Activated T-cell treated with anti-CD3 and anti-CD28 coated beads for 24 hours (primary cell): ENCODE data around the gene CASP8AP2.
"Not testable (repeated sequence)": the region's sequence is repeated elsewhere in the genome, so short reads cannot be mapped to it uniquely, and the experiment has no call there.

ENCODE experiments used
- DNase-seq: peaks from one replicate; pipeline ENCODE4 v3.0.0-alpha.2; 2020; ENCODE audit warnings: low read depth

Gene CASP8AP2

DNA sequence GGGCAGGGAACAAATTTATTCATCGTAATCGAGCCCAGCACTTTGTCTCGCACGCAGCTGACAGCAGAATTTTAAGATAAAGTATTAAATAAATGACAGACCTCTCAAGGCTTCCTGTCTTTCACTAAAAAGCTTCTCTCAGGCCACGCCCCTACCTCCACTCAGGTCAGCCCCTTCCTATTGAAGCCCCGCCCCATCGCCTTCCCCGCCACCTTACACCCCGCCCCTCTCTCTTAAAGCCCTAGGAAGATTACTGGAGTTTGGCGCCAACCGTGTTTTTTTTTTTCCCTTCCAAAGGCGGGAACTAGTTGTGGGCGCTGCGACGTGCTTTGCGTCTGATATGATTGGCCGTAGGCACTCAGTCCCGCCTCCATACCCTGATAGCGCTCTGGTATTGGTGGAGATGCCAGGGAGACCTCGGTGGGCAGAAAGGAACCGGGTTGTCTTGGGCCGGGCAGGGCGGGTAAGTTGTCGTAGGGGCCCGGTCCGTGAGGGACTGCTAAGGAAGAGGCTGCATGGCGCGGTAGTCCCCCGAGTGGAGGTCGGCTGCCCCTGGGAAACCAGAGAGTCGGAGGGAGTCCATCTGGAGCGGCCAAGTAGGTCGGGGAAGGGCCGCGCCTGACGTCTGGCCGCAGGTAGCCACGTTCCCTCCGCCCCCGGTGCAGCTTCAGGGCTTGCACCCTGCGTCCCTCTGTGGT lies at the start of gene CASP8AP2:
Gene CASP8AP2, plus strand, starts transcription at position 409 of the 698 bp plus-strand sequence.
- DNase-seq: peak; percentile 94

DNA sequence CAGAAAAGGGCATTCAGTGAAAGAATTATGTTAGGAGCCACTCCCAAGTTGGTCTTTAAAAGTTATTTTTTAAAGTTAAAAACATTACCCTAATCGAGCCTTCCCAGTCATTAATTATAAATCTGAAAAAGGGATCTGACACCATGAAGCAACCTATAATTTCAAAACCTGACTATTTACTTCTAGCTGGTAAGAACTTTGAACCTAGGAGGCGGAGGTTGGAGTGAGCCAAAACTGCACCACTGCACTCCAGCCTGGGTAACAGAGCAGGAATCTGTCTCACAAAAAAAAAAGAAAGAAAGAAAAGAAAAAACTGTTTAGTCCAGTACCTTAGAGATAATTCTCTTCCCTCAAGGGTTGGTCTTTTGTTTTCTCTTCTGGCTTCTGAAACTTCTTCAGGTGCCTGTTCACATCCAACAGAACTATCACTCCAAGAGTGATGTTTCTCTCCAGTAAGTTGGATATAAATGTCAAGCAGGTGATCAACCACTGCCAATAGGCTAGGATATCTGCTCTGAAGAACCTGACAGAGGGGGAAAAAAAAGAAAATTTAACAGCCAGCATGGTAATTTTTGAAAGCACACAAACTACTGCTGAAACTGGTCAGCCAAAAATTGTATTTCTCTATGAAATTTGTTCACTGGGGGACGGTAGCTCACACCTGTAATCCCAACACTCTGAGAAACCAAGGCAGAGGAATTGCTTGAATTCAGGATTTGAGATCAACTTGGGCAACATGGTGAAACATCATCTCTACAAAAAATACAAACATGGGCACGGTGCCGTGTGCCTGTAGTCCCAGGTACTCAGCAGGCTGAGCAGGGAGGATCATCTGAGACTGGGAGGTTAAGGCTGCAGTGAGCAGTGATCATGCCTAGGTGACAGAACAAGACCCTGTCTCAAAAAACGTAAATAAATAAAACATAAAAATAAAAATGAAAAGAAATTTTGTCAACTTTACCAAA lies 48.3 kb upstream of the CASP8AP2 start:
- no peak for DNase-seq

DNA sequence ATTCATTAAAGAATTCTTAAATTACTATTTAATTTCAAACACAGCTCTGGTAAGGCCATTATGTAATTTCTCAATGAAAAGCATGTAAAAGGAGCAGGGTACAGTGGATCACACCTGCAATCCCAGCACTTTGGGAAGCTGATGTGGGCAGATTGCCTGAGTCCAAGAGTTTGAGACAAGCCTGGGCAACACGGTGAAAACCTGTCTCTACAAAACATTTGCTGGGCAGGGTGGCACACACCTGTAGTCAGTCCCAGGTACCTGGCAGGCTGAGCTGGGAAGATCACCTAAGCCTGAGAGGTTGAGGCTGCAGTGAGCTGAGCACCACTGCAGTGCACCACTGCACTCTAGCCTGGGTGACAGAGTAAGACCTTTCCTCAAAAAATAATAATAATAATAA lies 47.5 kb upstream of the CASP8AP2 start:
- DNase-seq: no peak

DNA sequence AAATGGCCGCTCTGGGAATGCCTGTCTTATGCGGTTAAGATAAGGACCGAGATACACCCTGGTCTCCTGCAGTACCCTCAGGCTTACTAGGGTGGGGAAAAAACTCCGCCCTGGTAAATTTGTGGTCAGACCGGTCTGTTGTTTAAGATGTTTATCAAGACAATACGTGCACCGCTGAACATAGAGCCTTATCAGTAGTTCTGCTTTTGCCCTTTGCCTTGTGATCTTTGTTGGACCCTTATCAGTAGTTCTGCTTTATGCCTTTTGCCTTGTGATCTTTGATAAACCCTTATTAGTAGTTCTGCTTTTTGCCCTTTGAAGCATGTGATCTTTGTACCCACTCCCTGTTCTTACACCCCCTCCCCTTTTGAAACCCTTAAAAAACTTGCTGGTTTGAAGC lies 46.4 kb upstream of the CASP8AP2 start:
- DNase-seq: not testable (repeated sequence)

DNA sequence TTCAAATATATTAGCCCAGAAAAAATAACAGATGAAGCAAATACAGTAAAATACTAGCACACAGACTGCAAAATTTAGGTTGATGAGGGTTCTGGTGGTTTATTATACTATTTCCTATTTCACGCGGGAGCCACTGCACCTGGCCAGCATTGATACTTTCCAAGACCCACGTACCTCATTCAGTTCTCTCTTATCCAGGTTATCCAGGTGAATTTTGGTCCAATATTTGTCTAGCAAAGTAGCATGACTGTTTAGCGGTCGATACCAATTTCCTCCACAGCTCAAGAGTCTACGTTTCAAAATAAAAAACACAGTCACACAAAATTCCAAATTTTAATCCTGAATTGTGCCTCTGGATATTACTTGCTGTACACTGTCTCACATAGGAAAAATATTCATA lies 44.8 kb upstream of the CASP8AP2 start:
- no peak for DNase-seq

DNA sequence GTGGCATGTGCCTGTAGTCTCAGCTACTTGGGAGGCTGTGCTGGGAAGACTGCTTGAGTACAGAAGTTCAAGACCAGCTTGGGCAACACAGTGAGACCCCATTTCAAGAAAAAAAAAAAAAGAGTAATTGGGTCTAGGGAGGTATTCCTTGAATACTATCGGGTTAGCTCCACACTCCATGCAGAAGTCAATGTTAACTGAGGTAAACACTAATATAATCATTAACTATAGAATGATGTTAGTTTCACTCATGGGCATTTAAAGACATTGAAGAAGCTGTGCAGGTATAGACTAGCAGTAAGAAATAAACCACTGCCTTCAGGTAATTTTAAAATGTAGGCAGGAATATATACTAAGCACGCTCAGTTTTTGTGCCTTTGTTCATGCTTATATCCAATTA lies 42.7 kb upstream of the CASP8AP2 start:
- no peak for DNase-seq

DNA sequence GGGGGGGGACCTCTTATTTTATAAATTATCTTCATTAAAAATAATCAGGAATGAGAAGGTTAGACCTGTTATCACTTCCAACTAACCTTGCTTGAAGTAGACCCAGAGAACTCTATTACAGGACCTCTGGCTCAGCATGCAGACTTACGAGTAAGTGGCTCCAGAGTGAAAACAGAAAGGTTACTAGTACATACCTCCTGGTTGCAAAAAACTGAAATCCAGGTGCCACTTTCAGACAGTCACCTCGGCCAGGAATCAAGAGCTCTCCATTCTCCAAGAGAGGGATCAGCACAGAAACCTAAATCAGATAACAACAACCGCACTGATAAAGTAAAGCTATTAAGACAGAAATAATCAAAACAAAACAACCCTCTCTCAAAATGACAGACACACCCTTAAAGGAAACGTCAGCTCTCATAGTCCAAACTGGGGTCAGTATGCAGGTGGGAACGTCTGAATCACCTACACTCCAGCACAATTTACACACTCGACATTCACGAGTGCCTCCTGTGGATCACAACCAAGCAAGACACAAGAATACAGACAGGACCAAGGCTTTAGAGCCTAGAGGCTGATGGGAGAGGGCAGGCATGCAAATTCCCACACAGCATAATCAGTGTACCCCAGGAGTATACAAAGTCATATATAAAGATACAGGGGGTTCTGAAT lies 41.9 kb upstream of the CASP8AP2 start:
- DNase-seq: no peak

DNA sequence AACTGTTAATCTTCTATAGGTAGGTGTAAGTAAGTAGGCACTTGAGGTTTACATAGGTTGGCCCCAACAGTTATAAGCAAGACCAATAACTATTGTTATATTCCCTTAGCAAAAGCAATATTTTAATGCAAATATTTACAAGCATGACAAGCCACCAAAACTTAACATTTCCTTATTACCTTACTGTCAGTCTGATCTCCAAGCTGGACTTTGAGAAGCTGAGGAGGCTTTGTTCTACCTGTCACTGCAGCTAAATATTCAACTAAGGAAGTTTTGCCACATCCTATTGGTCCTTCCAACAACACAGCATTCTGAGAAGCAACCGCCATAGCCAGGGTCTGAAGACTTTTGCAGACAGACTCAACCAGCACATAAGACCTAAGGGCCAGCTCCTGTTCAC lies 39.7 kb upstream of the CASP8AP2 start:
- DNase-seq: no peak

DNA sequence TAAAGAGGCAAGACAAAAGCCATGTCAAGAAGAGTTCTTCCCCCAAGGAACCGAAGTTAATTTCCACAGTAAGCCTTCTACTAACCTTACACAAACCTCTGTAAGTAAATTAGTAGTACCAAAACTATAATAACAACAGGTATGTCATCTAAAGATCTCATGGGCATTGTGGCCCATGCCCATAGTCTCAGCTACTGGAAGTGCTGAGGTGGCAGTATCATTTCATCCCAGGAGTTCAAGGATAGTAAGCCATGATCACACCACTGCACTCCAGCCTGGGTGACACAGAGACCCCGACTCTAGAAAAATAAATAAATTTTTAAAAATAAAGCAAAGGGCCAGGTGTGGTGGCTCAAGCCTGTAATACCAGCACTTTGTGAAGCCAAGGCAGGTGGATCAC lies 39.3 kb upstream of the CASP8AP2 start:
- DNase-seq: no peak

DNA sequence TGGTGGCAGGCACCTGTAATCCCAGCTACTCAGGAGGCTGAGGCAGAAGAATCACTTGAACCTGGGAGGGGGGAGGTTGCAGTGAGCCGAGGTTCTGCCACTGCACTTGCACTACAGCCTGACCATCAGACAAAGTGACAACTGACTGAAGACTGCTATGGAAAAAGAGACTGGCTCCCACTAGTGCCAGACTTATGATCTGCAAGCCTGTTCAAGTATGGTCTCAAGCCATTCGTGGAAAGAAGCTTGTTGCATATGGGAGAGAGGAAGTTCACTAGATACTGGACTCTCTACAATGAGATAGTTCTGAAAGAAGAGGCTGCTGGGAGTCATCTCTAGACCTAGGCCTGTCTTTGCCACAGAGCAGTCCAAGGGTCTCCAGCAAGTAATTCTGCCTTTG lies 36.8 kb upstream of the CASP8AP2 start:
- DNase-seq: peak; percentile 4

DNA sequence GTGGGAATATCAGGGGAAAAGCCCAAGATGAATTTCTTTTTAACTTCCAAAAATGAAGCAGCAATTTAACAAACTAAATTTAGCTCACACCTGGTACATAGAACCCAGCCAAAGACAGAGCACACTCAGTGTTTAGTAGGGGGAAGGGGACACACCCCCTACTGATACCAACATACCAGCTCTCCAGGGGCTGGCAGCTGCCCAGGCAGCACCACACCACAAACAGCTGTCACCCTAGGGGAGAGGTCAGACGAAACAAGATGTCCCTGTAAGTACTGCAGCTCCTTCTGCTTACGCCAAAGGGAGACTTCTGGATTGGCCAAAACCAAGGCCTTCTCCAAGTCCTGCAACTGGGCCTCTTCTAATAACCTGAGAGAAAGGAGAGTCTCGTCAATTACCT lies 36.1 kb upstream of the CASP8AP2 start:
- no peak for DNase-seq

DNA sequence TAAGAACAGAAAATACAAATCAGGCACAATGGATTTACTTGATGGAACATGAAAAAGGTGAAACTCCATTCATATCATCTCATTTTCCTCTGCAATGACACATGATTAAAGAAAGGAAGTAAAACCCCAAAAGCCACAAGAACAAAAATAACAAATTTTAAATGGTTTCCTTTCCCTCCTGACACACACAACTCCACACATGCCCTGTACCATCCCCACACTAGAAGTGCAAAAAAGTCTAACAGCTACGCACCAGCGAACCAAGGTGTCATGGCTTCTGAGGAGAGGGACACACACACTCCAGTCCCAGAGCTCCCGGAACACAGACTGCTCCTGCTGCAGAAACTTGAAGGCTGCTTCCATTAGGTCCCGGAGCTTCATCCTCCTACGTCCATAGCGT lies 35.4 kb upstream of the CASP8AP2 start:
- DNase-seq: no peak

DNA sequence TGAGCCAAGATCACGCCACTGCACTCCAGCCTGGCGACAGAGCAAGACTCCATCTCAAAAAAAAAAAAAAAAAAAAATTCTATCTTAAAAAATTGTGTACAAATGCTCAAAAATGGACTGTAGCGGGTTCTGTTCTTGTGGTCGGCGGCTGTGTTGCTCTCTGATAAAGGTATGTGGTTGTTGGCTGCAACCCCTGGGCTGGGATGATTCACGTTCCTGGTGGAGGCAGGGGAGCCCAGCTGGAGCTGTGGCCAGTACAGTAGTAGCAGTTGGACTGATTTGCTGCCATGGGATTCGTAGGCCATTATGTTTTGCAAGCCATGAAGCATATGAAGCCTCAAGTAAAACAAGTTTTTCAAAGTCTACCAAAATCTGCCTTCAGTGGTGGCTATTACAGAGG lies 32.4 kb upstream of the CASP8AP2 start:
- DNase-seq: no peak

DNA sequence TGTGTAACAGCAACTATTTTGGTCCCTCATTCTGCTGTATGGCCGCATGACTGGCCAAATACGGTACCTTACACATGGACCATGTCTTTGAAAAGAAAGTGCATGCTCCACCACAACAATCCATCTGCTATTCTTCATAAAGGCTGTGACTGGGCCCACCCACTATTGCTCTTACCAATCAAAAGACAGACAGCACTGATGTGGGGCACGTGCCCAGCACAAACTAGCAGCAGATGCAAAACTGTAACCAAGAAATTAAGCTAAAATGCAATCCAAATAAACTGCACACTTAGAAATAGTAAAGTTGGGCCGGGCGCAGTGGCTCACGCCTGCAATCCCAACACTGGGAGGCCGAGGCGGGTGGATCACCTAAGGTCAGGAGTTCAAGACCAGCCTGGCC lies 30.6 kb upstream of the CASP8AP2 start:
- DNase-seq: no peak

DNA sequence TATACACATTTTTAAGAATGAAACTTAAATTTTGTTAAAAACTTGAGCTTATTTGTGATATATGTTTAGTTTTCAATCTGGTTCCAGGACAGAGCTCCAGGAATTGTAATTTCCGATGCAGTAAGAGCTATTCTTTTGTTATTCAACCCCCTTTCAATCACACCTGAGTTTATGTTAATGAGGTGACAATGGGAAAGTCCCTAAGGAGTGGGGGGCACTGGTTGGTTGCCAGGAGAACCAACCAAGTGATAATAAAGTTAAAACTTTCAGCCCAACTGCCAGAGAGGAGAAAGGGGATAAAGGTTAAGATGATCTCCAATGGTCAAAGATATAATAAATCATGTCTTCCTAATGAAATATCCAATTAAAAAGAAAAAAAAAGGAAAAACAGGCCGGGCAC lies 29.9 kb upstream of the CASP8AP2 start:
- no peak for DNase-seq

DNA sequence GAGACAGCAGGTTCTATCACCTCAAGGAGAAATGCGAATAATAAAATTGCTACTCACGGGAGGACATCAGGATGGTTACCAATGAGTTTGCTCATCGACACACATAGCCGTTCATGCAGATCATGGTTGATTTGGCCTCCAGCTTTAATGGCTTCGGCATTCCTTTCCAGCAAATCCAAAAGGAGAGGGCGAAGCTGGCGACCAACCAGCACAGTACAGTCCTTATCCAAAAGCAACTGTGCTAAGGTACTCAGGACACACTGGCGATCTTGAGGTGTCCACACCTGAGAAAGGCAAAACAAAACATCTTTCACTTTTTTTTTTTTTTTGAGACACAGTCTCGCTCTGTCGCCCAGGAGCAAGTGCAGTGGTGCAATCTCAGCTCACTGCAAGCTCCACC lies 26.4 kb upstream of the CASP8AP2 start:
- DNase-seq: no peak

DNA sequence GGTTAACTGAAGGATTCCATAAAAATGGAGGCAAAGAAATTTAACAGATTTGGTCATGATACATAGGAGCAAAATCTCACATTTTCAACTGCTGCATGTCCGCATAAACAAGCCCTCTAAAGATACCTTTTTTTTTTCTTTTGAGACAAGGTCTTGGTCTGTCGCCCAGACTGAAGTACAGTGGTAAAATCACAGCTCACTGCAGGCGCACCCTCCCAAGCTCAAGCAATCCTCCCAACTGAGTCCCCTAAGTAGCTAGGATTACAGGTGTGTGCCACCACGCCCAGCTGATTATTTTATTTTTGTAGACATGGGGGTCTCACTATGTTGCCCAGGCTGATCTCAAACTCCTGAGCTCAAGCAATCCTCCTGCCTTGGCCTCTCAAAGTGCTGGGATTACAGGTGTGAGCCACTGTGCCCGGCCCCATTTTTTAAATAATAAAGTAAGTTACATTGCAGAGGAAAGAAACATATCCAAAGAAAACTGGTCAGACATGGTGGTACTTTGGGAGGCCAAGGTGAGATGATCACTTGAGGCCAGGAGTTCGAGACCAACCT lies 23.8 kb upstream of the CASP8AP2 start:
- no peak for DNase-seq

DNA sequence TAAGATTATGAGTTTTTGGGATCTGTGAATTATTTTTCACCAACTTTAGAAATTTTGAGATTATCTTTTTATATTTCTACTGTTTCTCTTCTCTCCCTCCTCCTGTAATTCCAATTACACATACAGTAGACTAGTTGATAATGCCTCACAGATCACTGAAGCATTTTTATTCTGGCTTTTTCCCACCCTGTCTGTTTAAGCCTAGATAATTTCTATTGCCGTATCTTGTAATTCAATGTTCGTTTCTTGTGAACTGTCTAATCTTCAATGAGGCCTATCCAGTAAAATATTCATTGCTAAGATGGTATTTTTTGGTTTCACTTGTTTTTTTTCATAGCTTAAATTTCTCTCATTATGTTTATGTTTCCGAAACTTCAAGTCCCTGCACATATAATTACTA lies 22.1 kb upstream of the CASP8AP2 start:
- no peak for DNase-seq

DNA sequence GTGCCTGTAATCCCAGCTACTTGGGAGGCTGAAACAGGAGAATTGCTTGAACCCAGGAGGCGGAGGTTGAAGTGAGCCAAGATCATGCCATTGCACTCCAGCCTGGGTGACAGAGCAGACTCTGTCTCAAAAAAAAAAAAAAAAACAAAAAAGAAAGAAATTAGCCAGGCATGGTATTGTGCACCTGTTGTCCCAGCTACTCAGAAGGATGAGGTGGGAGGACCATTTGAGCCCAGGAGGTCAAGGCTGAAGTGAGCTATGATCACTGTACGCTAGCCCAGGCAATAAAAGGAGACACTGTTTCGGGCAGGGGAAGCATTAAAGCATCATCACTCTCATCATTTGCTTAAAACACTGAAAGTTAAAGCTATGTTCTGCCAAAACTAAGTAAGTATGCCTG lies 16.3 kb upstream of the CASP8AP2 start:
- not testable (repeated sequence) for DNase-seq

DNA sequence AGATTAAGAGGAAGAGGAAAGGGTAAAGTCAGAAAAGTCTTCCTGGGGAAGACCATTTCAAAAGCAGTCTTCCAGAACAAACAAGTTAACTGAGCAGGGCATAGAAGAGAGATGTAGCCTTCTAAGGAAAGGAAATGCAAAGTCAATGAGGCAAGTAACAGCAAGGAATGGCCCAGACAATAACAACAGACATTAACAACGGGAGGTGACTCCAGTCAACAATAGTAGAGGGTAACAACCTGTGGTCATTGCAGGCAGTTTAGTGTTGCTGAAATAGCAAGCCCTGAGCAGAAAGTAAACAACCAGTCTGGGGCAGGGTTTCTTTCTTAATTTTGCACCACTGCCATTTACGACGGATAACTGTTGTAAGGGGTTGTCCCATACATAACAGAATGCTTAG lies 12.2 kb upstream of the CASP8AP2 start:
- DNase-seq: no peak

DNA sequence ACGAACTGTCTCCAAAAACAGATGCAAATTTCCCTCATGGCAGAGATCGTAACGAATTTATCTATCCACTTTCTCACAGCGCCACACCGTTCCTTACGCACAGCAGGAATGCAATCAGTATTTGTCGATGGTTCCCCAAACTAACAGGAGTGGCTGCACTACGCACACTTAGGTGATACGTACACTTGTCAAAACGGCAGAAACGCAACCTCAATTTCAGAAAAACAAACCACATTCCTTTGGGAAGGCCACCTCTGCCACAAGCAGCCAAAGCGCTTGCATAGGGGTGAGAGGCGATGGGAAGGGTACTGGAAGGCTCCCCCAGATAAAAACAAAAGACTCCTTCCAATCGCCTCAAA lies 10.7 kb upstream of the CASP8AP2 start:
- DNase-seq: no peak

DNA sequence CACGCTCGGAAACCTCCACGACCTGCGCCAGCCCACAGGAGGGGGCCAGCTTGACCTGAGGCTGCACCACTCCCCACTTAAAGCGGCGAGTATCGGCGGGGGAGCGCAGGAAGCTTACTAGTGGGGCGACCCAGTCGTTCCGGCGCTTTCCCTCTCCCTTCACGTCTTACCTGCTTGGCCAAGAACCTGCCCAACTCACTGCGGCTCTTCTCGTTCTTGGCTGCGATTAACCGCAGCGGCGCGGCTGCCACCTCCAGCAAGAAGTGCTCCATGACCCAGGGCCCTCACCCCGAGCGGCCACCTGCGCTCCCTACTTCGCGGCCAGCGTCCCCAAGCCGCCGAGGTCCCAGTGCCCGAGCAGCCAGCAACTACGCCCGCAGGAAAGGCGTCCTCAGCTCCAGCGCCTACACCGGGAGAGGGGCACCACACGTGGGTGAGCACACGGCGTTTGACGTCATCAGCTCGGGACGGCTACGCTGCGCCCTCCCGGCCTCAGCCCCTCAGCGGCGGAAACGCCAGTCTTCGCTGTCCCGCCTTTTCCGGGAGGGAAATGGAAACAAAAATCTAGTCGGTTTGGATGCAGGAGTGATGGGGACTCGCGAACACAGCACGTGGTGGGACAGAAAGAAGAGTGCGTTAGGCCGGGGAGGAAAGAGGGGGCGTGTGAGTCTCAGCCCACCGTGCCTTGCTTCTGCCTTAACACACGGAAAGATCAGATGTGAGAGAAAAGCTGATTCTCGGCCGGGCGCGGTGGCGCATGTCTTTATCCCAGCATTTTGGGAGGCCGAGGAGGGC lies 10.1 kb upstream of the CASP8AP2 start, which contains the start of gene MDN1:
Gene MDN1, minus strand, starts transcription at position 459 of the 795 bp plus-strand sequence. Its CDS starts 187 bp downstream, at position 272.
- DNase-seq: peak; percentile 88
